ENCODE data around the gene CCDC110. TPM values are rescaled to one million over a fixed set of nuclear protein-coding genes. Genes with fewer than 3 reads are reported as not detected.

The CCDC110 gene
- total RNA-seq, 2 donors from 2014 or later: 0.26 to 0.80 TPM

GRCh38 chr4:185435466-185435865 is 36.1 kb downstream of the CCDC110 start:
- Mint-ChIP-seq H3K4me3 (no peak overlapping the region), H3K4me1 (no peaks in the 10 kb centered on the region), H3K36me3 (ENCODE audit: low read depth) (no peaks in the 10 kb centered on the region), H3K27me3 (ENCODE audit: insufficient read depth) (no peaks in the 10 kb centered on the region), H3K9me3 (no peaks in the 10 kb centered on the region), H3K27ac (no peak overlapping the region)
- H3K9ac ChIP-seq (ENCODE audit: extremely low read depth, low read length, poor library complexity, severe bottlenecking): no peak overlapping the region
- H3K36me3 ChIP-seq (ENCODE audit: control insufficient read depth, insufficient read depth, low read length): no peaks in the 10 kb centered on the region
- H3K4me1 ChIP-seq (ENCODE audit: control insufficient read depth, insufficient read depth, low read length): no peaks in the 10 kb centered on the region
- H3K9me3 ChIP-seq (ENCODE audit: control insufficient read depth, low read length): no peaks in the 10 kb centered on the region
- H3K4me3 ChIP-seq (ENCODE audit: low read length): no peak overlapping the region
- no peaks in the 10 kb centered on the region for H3K27me3 ChIP-seq (ENCODE audit: control insufficient read depth, insufficient read depth, low read length, poor library complexity, severe bottlenecking)
- no peak for DNase-seq
- TF ChIP-seq, protein P1, sequence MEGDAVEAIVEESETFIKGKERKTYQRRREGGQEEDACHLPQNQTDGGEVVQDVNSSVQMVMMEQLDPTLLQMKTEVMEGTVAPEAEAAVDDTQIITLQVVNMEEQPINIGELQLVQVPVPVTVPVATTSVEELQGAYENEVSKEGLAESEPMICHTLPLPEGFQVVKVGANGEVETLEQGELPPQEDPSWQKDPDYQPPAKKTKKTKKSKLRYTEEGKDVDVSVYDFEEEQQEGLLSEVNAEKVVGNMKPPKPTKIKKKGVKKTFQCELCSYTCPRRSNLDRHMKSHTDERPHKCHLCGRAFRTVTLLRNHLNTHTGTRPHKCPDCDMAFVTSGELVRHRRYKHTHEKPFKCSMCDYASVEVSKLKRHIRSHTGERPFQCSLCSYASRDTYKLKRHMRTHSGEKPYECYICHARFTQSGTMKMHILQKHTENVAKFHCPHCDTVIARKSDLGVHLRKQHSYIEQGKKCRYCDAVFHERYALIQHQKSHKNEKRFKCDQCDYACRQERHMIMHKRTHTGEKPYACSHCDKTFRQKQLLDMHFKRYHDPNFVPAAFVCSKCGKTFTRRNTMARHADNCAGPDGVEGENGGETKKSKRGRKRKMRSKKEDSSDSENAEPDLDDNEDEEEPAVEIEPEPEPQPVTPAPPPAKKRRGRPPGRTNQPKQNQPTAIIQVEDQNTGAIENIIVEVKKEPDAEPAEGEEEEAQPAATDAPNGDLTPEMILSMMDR (conservative IDR thresholded peaks at IDR 0.05): no peak
- H3K27ac ChIP-seq (ENCODE audit: low read depth, low read length): no peak overlapping the region

- H3K9me3 Mint-ChIP-seq: no peaks in the 10 kb centered on the region
- no peaks in the 10 kb centered on the region for H3K36me3 ChIP-seq (ENCODE audit: control insufficient read depth, insufficient read depth, low read length)
- WGBS, 2 experiments (ENCODE audit: insufficient coverage in 1 of 2, insufficient read length in 1 of 2): 86% methylated on average over 4 of the region's 5 CpGs; no CpG with 5 or more reads in 1 of the 2 experiments
These were observed 41.9 kb downstream of the CCDC110 start for GRCh38 chr4:185429660-185430059.

DNA sequence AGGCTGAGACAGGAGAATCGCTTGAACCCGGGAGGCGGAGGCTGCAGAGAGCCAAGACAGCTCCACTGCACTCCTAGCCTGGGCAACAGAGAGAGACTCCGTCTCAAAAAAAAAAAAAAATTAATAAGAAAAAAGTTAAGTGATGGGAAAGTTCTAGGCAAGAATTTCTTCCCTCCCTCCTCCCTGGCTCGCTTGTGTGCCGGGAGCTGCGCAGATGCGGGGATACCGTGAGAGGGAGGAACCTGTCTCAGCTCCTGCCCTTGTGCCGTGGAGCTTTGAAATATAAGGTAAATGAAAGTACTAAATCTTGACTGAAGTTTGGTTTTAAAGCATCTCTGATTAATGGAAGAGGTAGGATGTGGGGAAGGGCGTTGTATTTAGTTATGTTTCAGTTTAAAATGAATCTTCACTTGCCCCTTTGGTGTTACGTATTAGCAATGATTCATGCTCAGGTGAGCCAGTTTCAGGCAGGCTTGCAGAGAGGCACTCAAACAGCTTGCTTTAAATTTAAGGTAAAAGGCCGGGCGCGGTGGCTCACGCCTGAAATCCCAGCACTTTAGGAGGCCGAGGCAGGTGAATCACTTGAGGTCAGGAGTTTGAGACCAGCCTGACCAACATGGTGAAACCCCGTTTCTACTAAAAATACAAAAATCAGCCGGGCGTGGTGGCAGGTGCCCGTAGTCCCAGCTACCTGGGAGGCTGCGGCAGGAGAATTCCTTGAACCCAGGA is 44.4 kb downstream of the CCDC110 start:
- Histone ChIP-seq H3K9me3 (ENCODE audit: control insufficient read depth, low read length) (no peaks in the 10 kb centered on the region), H3K36me3 (ENCODE audit: control insufficient read depth, insufficient read depth, low read length) (no peaks in the 10 kb centered on the region), H3K4me1 (ENCODE audit: control insufficient read depth, insufficient read depth, low read length) (no peaks in the 10 kb centered on the region), H3K27ac (ENCODE audit: low read depth, low read length) (no peak overlapping the region), H3K4me3 (ENCODE audit: low read length) (no peak overlapping the region), H3K9ac (ENCODE audit: extremely low read depth, low read length, poor library complexity, severe bottlenecking) (no peak overlapping the region), H3K27me3 (ENCODE audit: control insufficient read depth, insufficient read depth, low read length, poor library complexity, severe bottlenecking) (no peaks in the 10 kb centered on the region)
- Mint-ChIP-seq H3K27me3 (ENCODE audit: insufficient read depth) (peaks cover 8% of the 10 kb centered on the region), H3K9me3 (no peaks in the 10 kb centered on the region), H3K27ac (no peak overlapping the region), H3K36me3 (ENCODE audit: low read depth) (no peaks in the 10 kb centered on the region), H3K4me1 (peaks cover 7% of the 10 kb centered on the region), H3K4me3 (peak overlapping the region; percentile 88)
- DNase-seq: no peak
- TF ChIP-seq, protein P1 (conservative IDR thresholded peaks at IDR 0.05): no peak
- 92% methylated on average over 15 to 22 of the region's 22 CpGs for WGBS, 2 experiments (ENCODE audit: insufficient coverage in 1 of 2, insufficient read length in 1 of 2)

More at GRCh38 chr4:185429660-185430059, 41.9 kb downstream of the CCDC110 start:
- Mint-ChIP-seq H3K4me3 (no peak overlapping the region), H3K36me3 (ENCODE audit: low read depth) (no peaks in the 10 kb centered on the region), H3K27ac (no peak overlapping the region), H3K4me1 (peaks cover 6% of the 10 kb centered on the region), H3K27me3 (ENCODE audit: insufficient read depth) (peaks cover 8% of the 10 kb centered on the region)
- DNase-seq: no peak
- TF ChIP-seq, protein P1 (conservative IDR thresholded peaks at IDR 0.05): no peak
- H3K4me3 ChIP-seq (ENCODE audit: low read length): no peak overlapping the region
- H3K9ac ChIP-seq (ENCODE audit: extremely low read depth, low read length, poor library complexity, severe bottlenecking): no peak overlapping the region
- no peaks in the 10 kb centered on the region for H3K27me3 ChIP-seq (ENCODE audit: control insufficient read depth, insufficient read depth, low read length, poor library complexity, severe bottlenecking)
- H3K9me3 ChIP-seq (ENCODE audit: control insufficient read depth, low read length): no peaks in the 10 kb centered on the region
- H3K27ac ChIP-seq (ENCODE audit: low read depth, low read length): no peak overlapping the region
- no peaks in the 10 kb centered on the region for H3K4me1 ChIP-seq (ENCODE audit: control insufficient read depth, insufficient read depth, low read length)
